HG03108 (cell line): ENCODE results near the gene SLC29A1.

Source experiments
- ATAC-seq: cut with Tn5 transposase; IDR thresholded peaks from one replicate; pipeline ENCODE4 v1.9.1; 2021; ENCODE audit warnings: moderate library complexity; ENCODE audit not compliant: unreplicated experiment

The SLC29A1 gene

GRCh38 chr6:44277763-44278162, 54.4 kb downstream of the SLC29A1 start:
- no peak for ATAC-seq

GRCh38 chr6:44278315-44278714, 54.9 kb downstream of the SLC29A1 start:
- no peak for ATAC-seq

- no peak for ATAC-seq
Measured at GRCh38 chr6:44278774-44279697, 55.6 kb downstream of the SLC29A1 start.
